ENCODE data around the gene NLGN1.

The NLGN1 gene

DNA sequence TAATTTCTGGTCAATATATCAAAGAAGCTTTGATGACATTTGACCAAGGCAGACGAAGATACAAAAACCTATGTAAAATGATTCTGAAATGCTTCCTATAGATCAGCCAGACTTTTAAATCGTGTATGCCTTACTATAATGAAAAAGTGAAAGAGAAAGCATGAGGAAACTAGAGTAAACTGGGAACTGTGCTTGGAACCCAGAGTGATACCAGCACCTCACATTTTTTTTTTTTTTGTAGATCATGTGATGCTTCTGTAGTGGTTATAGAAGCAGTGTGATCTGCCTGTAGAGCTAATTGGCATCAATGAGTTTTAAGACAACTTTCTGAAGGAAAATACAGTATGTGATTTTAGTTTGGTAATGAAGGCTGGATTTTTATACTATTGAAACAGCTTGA is 150.7 kb downstream of the NLGN1 start:
- TF ChIP-seq CTCF (IDR thresholded peaks at IDR 0.05; ENCODE audit: low read length, missing control alignments) = no peak
- no peak for DNase-seq (ENCODE audit: low read depth)
- H3K4me3 ChIP-seq (replicated peaks; ENCODE audit: low read depth, low read length) = no peak overlapping the region

DNA sequence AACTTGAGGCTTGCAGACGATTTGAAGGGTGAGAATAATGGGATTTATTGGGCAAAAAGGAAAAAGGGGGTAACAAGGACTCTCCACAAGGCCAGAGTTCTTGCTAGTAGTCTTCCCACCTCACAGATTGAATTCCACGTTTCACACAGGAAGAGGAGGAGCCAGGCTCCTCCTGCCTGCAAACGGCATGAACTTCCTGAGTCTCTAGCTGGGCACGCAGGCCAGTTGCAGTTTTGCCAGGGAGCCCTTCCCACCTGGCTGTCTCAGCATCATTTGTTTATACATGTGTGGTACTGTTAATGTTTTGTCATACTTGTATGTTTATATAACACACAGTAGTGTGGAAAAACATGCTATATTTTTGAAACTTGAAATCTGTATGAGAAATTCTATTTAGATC is 155.0 kb downstream of the NLGN1 start:
- TF ChIP-seq CTCF (IDR thresholded peaks at IDR 0.05; ENCODE audit: low read length, missing control alignments) = no peak
- no peak overlapping the region for H3K4me3 ChIP-seq (replicated peaks; ENCODE audit: low read depth, low read length)
- DNase-seq (ENCODE audit: low read depth) = no peak

DNA sequence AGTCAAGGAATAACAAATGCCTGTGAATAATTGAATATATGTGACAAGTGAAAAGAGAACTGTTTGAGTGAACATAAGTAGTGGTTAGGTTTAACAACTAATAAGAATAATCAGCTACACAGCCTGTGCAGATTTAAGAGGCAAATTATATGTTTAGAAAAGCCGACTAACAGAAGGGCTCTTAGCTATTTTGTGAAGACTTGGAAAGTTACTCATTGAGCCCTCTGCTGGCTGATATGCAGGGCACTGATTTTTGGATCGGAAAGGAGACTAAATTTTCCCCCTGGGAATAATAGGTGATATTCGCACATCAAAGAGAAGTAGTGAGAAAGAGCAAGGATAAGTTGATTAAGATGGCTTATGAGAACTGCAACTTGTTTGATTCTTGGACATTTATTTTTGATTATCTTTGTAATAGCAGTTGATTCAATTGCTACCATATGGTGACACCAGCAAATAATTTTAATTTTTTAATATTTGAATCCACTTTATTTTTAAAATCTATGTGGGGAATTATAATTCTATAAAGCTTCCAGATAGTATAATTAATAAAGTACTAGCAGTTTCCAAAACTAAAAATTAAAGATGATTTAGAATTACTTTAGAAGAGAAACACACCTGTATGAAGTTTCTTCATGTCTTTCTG is 156.2 kb downstream of the NLGN1 start:
- peak; percentile 56 for DNase-seq (ENCODE audit: low read depth)
- TF ChIP-seq CTCF (IDR thresholded peaks at IDR 0.05; ENCODE audit: low read length, missing control alignments) = peak; percentile 80
- H3K4me3 ChIP-seq (replicated peaks; ENCODE audit: low read depth, low read length) = no peak overlapping the region

GRCh38 chr3:173556546-173556945 is 159.0 kb downstream of the NLGN1 start:
- no peak overlapping the region for H3K4me3 ChIP-seq (replicated peaks; ENCODE audit: low read depth, low read length)
- DNase-seq (ENCODE audit: low read depth) = no peak
- no peak for TF ChIP-seq CTCF (IDR thresholded peaks at IDR 0.05; ENCODE audit: low read length, missing control alignments)

DNA sequence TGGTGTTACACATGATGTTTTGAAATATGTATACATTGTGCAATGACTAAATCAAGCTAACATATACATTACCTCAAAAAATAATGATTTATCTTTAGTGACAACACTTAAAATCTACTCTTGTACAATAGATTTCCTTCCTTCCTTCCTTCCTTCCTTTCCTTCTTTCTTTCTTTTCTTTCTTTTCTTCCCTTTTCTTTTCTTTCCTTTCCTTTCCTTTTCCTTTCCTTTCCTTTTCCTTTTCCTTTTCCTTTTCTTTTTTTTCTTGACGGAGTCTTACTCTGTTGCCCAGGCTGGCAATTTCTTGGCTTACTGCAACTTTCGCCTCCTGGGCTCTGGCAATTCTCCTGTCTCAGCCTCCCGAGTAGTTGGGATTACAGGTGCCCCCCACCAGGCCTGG is 170.5 kb downstream of the NLGN1 start:
- no peak overlapping the region for H3K4me3 ChIP-seq (replicated peaks; ENCODE audit: low read depth, low read length)
- no peak for DNase-seq (ENCODE audit: low read depth)
- TF ChIP-seq CTCF (IDR thresholded peaks at IDR 0.05; ENCODE audit: low read length, missing control alignments) = no peak

DNA sequence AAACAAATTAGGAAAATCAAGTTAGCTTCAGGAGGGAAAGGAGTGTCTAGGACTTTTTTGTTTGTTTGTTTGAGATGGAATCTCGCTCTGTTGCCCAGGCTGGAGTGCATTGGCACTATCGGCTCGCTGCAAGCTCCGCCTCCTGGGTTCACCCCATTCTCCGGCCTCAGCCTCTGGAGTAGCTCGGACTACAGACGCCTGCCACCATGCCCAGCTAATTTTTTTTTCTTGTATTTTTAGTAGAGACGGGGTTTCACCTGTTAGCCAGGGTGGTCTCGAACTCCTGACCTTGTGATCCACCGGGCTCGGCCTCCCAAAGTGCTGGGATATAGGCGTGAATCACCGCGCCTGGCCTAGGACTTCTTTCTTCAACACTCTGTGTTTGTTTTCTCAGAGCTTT is 171.1 kb downstream of the NLGN1 start:
- no peak for DNase-seq (ENCODE audit: low read depth)
- no peak for TF ChIP-seq CTCF (IDR thresholded peaks at IDR 0.05; ENCODE audit: low read length, missing control alignments)
- no peak overlapping the region for H3K4me3 ChIP-seq (replicated peaks; ENCODE audit: low read depth, low read length)

DNA sequence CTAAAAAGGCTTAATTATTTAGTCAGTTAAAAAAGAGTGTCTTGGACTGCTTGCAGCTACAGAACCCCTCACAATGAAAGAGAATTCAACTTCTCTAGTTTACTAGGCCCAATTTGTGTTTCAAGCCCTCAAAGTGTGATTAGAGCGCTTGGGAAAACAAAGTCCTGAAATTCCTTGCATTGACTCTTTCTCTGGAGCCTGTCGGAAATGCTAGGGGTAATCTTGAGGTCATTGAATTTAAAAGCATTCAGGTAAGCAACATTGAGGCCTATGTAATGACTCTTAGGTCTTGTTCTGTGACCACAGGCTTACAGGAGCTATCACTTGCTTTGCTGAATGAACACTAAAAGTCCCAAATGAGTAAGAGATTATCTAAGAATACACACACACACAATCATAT is 186.0 kb downstream of the NLGN1 start:
- no peak overlapping the region for H3K4me3 ChIP-seq (replicated peaks; ENCODE audit: low read depth, low read length)
- DNase-seq (ENCODE audit: low read depth) = no peak
- no peak for TF ChIP-seq CTCF (IDR thresholded peaks at IDR 0.05; ENCODE audit: low read length, missing control alignments)

Data from fibroblast of pulmonary artery (primary cell).